Stimulated activated CD4-positive, alpha-beta T cell treated with anti-CD3 and anti-CD28 coated beads, Interleukin-4, amount 100 ng/mL, for 4 hours (primary cell): Measurements from ENCODE around the gene NT5M.

Experiments
- DNase-seq, 2 experiments: peaks; one replicate each; pipeline ENCODE4 v3.0.0-alpha.2; 2020

Gene NT5M

GRCh38 chr17:17356149-17356930, 53.2 kb downstream of the NT5M start:
- DNase-seq = peak; percentile 52 to 53

- DNase-seq = no peak
Measured at GRCh38 chr17:17356931-17357270, 53.7 kb downstream of the NT5M start.

- no peak for DNase-seq
Measured at GRCh38 chr17:17358060-17358751, 55.0 kb downstream of the NT5M start.

- DNase-seq = no peak
Measured at GRCh38 chr17:17358866-17359265, 55.7 kb downstream of the NT5M start.

GRCh38 chr17:17359271-17359670, 56.1 kb downstream of the NT5M start:
- no peak for DNase-seq

GRCh38 chr17:17360087-17360730, 57.0 kb downstream of the NT5M start:
- DNase-seq = no peak

- no peak for DNase-seq
Measured at GRCh38 chr17:17361543-17361866, 58.3 kb downstream of the NT5M start.

GRCh38 chr17:17361867-17362539, 58.8 kb downstream of the NT5M start:
- no peak for DNase-seq

GRCh38 chr17:17362540-17362930, 59.4 kb downstream of the NT5M start:
- DNase-seq = no peak

GRCh38 chr17:17363638-17364337, 60.6 kb downstream of the NT5M start:
- no peak for DNase-seq

- DNase-seq = no peak
Measured at GRCh38 chr17:17364338-17364667, 61.1 kb downstream of the NT5M start.

- DNase-seq = no peak
Measured at GRCh38 chr17:17365476-17366110, 62.4 kb downstream of the NT5M start.

- DNase-seq = no peak
Measured at GRCh38 chr17:17366235-17366634, 63.1 kb downstream of the NT5M start.

- DNase-seq = no peak
Measured at GRCh38 chr17:17366941-17367875, 64.0 kb downstream of the NT5M start.

GRCh38 chr17:17367931-17368330, 64.8 kb downstream of the NT5M start:
- DNase-seq = no peak

- no peak for DNase-seq
Measured at GRCh38 chr17:17370711-17371110, 67.5 kb downstream of the NT5M start.

- DNase-seq = no peak
Measured at GRCh38 chr17:17372856-17373520, 69.8 kb downstream of the NT5M start.

- DNase-seq = no peak
Measured at GRCh38 chr17:17375841-17376240, 72.7 kb downstream of the NT5M start.

GRCh38 chr17:17376362-17376761, 73.2 kb downstream of the NT5M start:
- DNase-seq = no peak

- no peak for DNase-seq
Measured at GRCh38 chr17:17377071-17377967, 74.1 kb downstream of the NT5M start.
